ENCODE measurements around the gene FASTK.
"Not testable (repeated sequence)": the region's sequence is repeated elsewhere in the genome, so short reads cannot be mapped to it uniquely, and the experiment has no call there.

The FASTK gene

GRCh38 chr7:151046603-151047573 lies 33.7 kb downstream of the FASTK start:
- DNase-seq (ENCODE audit: low read depth in 2 of 2), result no peak

GRCh38 chr7:151045967-151046366 lies 34.6 kb downstream of the FASTK start:
- no peak for DNase-seq (ENCODE audit: low read depth in 2 of 2)

GRCh38 chr7:151045262-151045661 lies 35.3 kb downstream of the FASTK start:
- no peak for DNase-seq (ENCODE audit: low read depth in 2 of 2)

GRCh38 chr7:151043959-151044358 lies 36.6 kb downstream of the FASTK start:
- no peak for DNase-seq (ENCODE audit: low read depth in 2 of 2)

DNA sequence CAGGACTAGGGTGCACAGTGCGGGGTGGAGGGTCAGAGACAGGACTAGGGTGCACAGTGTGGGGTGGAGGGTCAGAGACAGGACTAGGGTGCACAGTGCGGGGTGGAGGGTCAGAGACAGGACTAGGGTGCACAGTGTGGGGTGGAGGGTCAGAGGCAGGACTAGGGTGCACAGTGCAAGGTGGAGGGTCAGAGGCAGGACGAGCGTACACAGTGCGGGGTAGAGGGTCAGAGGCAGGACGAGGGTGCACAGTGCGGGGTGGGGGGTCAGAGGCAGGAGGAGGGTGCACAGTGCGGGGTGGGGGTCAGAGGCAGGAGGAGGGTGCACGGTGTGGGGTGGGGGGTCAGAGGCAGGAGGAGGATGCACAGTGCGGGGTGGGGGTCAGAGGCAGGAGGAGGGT lies 37.2 kb downstream of the FASTK start:
- DNase-seq (ENCODE audit: low read depth in 2 of 2), result not testable (repeated sequence)

GRCh38 chr7:151040616-151041375 lies 39.8 kb downstream of the FASTK start:
- DNase-seq (ENCODE audit: low read depth in 2 of 2), result no peak

DNA sequence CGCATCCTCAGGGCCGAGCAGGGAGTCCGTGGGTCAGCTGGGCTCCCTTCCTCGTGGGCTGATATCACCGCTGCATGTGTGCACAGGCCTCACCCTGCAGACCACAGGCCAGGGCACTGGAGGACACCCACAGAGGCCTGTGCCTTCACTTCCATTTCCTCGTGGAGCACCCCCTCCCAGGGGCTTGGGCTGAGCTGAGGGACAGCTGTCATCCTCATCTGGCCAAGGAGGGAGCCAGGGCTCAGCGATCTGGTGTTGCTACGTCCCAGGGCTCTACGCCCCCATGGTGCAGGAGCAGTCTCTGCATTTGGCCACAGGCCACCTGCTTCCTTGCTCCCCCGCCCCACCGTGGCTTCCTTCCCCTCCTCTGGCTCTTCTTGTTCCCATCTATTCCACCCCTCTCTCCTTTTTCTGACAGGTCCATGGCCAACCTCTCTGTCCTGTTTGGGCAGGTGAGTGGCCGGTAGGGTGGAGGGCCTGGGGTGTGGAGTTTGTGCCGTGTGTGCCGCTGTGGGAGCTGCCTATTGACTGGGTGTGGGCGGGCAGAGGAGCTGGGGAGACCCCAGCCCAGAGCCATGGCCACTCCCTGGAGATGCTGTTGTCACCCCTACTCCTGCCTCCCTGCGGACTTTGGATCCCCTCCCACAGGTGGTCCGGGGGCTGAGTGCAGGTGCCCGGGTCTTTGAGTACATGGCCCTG lies 40.6 kb downstream of the FASTK start:
- no peak for DNase-seq (ENCODE audit: low read depth in 2 of 2)

- DNase-seq (ENCODE audit: low read depth in 2 of 2), result peak in 1 of 2 donors; percentile 74
Measured at GRCh38 chr7:151038951-151039849, 41.4 kb downstream of the FASTK start.

- no peak for DNase-seq (ENCODE audit: low read depth in 2 of 2)
Measured at GRCh38 chr7:151035902-151036301, 44.7 kb downstream of the FASTK start.

- DNase-seq (ENCODE audit: low read depth in 2 of 2), result no peak
Measured at GRCh38 chr7:151035026-151035717, 45.4 kb downstream of the FASTK start.

- no peak for DNase-seq (ENCODE audit: low read depth in 2 of 2)
Measured at GRCh38 chr7:151034312-151035025, 46.1 kb downstream of the FASTK start.

DNA sequence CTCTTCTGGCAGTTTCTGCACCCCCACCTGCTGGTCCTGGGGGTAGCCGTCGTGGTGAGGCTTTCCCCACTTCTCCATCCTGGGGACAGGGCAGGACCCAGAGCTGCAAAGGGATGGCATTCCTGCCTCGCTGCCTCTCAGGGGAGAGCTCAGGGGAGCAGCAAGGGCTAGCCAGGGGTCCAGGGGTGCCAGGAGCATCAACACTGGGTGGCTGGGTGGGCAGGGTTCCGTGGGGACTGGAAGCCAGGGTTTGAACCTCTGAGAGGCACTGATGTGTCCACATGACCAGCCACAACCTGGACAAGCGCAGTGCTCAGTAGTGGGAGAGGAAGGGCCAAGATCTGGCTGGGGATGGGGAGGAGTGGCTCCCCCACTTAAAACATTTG lies 46.8 kb downstream of the FASTK start:
- DNase-seq (ENCODE audit: low read depth in 2 of 2), result no peak

DNA sequence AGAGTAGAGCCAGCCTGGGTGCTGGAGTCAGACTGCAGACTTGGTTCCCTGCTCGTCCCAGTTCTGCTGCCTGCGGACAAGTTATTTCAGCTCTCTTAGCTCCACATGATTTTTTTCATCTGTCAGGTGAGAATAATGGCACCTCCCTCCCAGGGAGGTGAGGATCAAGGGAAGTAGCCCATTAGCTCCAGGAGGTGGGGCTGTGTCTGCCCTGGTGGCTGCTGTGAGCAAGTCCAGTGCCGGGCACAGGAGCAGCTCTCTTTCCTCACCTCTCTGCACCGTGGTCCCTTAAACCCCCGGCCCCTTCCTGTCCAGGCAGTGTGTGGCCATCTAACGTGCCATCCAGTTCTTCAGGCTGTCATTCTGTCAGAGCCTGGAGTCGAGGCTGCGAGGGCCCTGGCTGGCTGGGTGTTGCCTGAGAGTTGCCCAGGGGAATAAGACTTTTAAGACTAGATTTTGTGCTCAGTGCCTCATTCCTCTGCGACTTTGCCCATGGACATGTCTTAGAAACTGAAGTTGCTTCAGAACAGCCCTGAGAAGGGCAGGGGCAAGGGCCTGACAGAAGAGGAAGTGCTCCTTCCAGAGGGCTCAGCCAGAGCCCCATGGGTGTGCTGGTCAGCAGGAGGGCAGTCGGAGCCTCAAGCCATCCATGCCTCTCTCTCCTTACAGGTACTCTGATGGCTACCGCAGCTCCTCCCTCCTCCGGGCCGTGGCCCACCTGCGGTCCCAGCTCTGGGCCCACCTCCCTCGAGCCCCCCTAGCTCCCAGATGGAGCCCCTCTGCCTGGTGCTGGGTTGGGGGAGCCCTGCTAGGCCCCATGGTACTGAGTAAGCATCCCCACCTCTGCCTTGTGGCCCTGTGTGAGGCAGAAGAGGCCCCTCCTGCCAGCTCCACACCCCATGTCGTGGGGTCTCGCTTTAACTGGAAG lies 47.4 kb downstream of the FASTK start:
- no peak for DNase-seq (ENCODE audit: low read depth in 2 of 2)

GRCh38 chr7:151031011-151031410 lies 49.6 kb downstream of the FASTK start:
- no peak for DNase-seq (ENCODE audit: low read depth in 2 of 2)

DNA sequence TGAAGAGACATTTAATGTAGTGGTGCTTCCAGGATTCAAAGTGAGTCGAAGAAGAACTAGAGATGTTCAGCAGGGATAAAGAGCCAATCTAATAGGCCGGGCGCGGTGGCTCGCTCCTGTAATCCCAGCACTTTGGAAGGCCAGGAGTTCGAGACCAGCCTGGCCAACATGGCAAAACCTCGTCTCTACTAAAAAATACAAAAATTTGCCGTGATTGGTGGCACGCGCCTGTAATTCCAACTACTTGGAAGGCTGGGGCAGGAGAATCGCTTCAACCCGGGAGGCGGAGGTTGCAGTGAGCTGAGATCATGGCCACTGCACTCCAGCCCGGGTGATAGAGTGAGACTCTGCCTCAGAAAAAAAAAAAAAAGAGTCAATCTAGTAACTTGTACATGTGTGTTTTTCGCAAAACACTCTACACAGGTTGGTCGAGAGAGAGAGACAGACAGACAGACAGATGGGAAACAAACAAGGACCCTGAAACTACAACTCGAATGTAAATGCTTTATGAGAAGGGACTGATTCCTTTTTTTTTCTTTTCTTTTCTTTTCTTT lies 51.6 kb downstream of the FASTK start:
- no peak for DNase-seq (ENCODE audit: low read depth in 2 of 2)

DNA sequence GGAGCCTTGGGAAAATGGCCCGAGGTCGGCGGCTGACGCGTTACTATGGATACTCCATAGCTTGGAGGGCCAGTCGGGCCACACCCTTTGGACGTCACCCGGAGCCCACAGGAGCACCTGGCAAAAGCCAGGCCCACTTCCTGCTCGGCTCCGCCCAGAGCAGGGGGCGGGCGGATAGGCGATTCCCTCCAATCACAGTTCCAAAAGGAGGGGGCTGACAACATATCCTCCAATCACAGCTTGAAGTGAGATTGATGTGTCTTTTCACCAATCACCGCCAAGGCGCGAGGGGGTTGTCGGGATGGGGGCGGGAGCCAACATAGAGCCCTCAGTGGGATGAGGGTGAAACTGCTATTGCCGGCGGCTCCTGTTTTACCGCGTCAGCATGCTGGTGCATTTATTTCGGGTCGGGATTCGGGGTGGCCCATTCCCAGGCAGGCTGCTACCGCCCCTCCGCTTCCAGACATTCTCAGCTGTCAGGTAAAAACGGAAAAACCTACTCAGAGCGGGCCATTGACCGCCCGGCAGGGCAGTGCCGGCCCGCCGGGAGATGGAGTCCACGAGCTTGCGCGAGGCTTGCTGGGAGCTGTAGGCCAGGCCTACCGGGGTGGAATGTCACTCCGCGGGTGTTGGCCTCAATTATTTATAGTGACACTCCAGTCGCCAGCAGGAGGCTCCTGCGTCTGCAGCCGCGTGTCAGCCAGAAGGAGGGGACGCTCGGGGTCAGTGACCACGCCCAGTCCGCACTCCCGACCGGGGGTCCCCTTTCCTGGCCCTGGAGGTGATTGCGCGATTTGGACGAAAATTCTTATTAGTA lies 52.3 kb downstream of the FASTK start, which contains the start of gene ABCB8:
TSS of gene ABCB8 (plus strand) at position 320 of the 817 bp plus-strand sequence. CDS start at position 386, 66 bp downstream.
- DNase-seq (ENCODE audit: low read depth in 2 of 2), result peak; percentile 96 to 97

- not testable (repeated sequence) for DNase-seq (ENCODE audit: low read depth in 2 of 2)
Measured at GRCh38 chr7:151027728-151028130, 52.9 kb downstream of the FASTK start.

Measured in activated CD4-positive, alpha-beta T cell treated with anti-CD3 and anti-CD28 coated beads for 24 hours (primary cell).